Neural progenitor cell (in vitro differentiated cells): Measurements from ENCODE around the gene SEMA4D. TPM values are rescaled to one million over a fixed set of nuclear protein-coding genes. Genes with fewer than 3 reads are reported as not detected.

Experiments used
- DNase-seq: peaks from one replicate; pipeline ENCODE4 v3.0.0-alpha.2; 2016; ENCODE audit warnings: low spot score
- H2AFZ ChIP-seq: fragments of 200-600 bp; sonication (generic); replicated peaks from 2 replicates; pipeline ENCODE4 v1.6.1; 2016; ENCODE audit warnings: antibody characterized with exemption
- H3F3A ChIP-seq: fragments of 200-600 bp; sonication (generic); 2 replicates; pipeline ENCODE4 v1.6.1; 2016; ENCODE audit warnings: antibody characterized with exemption, low read depth
- H3K27ac ChIP-seq: fragments of 200-600 bp; sonication (generic); 2 replicates; pipeline ENCODE4 v1.5.1; 2016; ENCODE audit warnings: mild to moderate bottlenecking
- H3K27me3 ChIP-seq: fragments of 200-600 bp; sonication (generic); 2 replicates; pipeline ENCODE4 v1.6.1; 2016; ENCODE audit warnings: mild to moderate bottlenecking, moderate library complexity
- H3K36me3 ChIP-seq: fragments of 200-600 bp; sonication (generic); 2 replicates; pipeline ENCODE4 v1.5.1; 2016
- H3K4me1 ChIP-seq: fragments of 200-600 bp; sonication (generic); 2 replicates; pipeline ENCODE4 v1.6.1; 2016; ENCODE audit warnings: mixed run types
- H3K4me2 ChIP-seq: fragments of 200-600 bp; sonication (generic); 2 replicates; pipeline ENCODE4 v1.6.1; 2016
- H3K4me3 ChIP-seq: fragments of 200-600 bp; sonication (generic); 2 replicates; pipeline ENCODE4 v1.5.1; 2016
- H3K79me2 ChIP-seq: fragments of 200-600 bp; sonication (generic); 2 replicates; pipeline ENCODE4 v1.6.1; 2016; ENCODE audit warnings: low read depth
- H3K9ac ChIP-seq: fragments of 200-600 bp; sonication (generic); 2 replicates; pipeline ENCODE4 v1.6.1; 2016
- H3K9me3 ChIP-seq: fragments of 200-600 bp; sonication (generic); 2 replicates; pipeline ENCODE4 v1.5.1; 2016; ENCODE audit warnings: low read depth
- H4K20me1 ChIP-seq: fragments of 200-600 bp; sonication (generic); 2 replicates; pipeline ENCODE4 v1.6.1; 2016; ENCODE audit warnings: low read depth
- H3K27ac Mint-ChIP-seq: 3 replicates; pipeline ENCODE4 v1.8.0; 2021; ENCODE audit warnings: mixed read lengths
- H3K27me3 Mint-ChIP-seq: 2 replicates; pipeline ENCODE4 v1.8.0; 2022; ENCODE audit warnings: low read depth, mild to moderate bottlenecking, inconsistent platforms, moderate library complexity, mixed read lengths; ENCODE audit not compliant: insufficient read depth
- H3K36me3 Mint-ChIP-seq: 3 replicates; pipeline ENCODE4 v1.8.0; 2021; ENCODE audit warnings: mixed read lengths
- H3K4me1 Mint-ChIP-seq: 3 replicates; pipeline ENCODE4 v1.8.0; 2021; ENCODE audit warnings: mixed read lengths
- H3K4me3 Mint-ChIP-seq: 3 replicates; pipeline ENCODE4 v1.8.0; 2021; ENCODE audit warnings: mild to moderate bottlenecking, moderate library complexity, mixed read lengths
- H3K9me3 Mint-ChIP-seq: 3 replicates; pipeline ENCODE4 v1.8.0; 2020; ENCODE audit warnings: mixed read lengths
- CTCF ChIP-seq: fragments of 200-600 bp; sonication (generic); IDR thresholded peaks from 2 replicates; pipeline ENCODE4 v1.5.1; 2017; ENCODE audit warnings: antibody characterized with exemption, mild to moderate bottlenecking
- EZH2 ChIP-seq: fragments of 200-600 bp; sonication (generic); IDR thresholded peaks from 2 replicates; pipeline ENCODE4 v1.6.1; 2017; ENCODE audit warnings: antibody characterized with exemption, mild to moderate bottlenecking, moderate library complexity
- EZH2phosphoT487 ChIP-seq: fragments of 200-600 bp; sonication (generic); IDR thresholded peaks from 2 replicates; pipeline ENCODE4 v1.6.1; 2017; ENCODE audit warnings: antibody characterized with exemption
- total RNA-seq: library from RNA; depleted of rRNA; stranded (reverse); fragments of >200 nt; gene quantifications from 2 replicates; pipeline ENCODE4 v1.2.3, GENCODE V29; 2015; ENCODE audit warnings: low replicate concordance

SEMA4D gene
- total RNA-seq, 1 donor from 2014 or later, result 19.1 TPM

- Histone ChIP-seq H3F3A (no peaks in the 10 kb centered on the region), H3K27me3 (no peaks in the 10 kb centered on the region), H3K4me2 (no peak overlapping the region), H3K9ac (no peak overlapping the region), H2AFZ (no peak overlapping the region), H3K27ac (no peak overlapping the region), H3K4me1 (peaks cover 1% of the 10 kb centered on the region), H3K36me3 (no peaks in the 10 kb centered on the region), H3K79me2 (no peaks in the 10 kb centered on the region), H3K4me3 (no peak overlapping the region), H3K9me3 (no peaks in the 10 kb centered on the region), H4K20me1 (no peaks in the 10 kb centered on the region)
- TF ChIP-seq EZH2, result no peak
- TF ChIP-seq CTCF, result no peak
- TF ChIP-seq EZH2phosphoT487, result no peak
- H3K36me3 Mint-ChIP-seq, result peaks cover 22% of the 10 kb centered on the region
- H3K9me3 Mint-ChIP-seq, result no peaks in the 10 kb centered on the region
- no peak overlapping the region for H3K4me3 Mint-ChIP-seq
- H3K4me1 Mint-ChIP-seq, result peaks cover 15% of the 10 kb centered on the region
- no peak for DNase-seq
- H3K27ac Mint-ChIP-seq, result no peak overlapping the region
- peaks cover 3% of the 10 kb centered on the region for H3K27me3 Mint-ChIP-seq
Observed at GRCh38 chr9:89380437-89381307, 117.2 kb downstream of the SEMA4D start.

GRCh38 chr9:89379508-89380115, 118.3 kb downstream of the SEMA4D start:
- H3K36me3 ChIP-seq, result no peaks in the 10 kb centered on the region
- H3K27ac Mint-ChIP-seq, result no peak overlapping the region
- H2AFZ ChIP-seq, result no peak overlapping the region

GRCh38 chr9:89379031-89379430, 118.9 kb downstream of the SEMA4D start:
- Histone ChIP-seq H3K4me2 (no peak overlapping the region), H3K9ac (no peak overlapping the region), H3K79me2 (no peaks in the 10 kb centered on the region), H3K4me1 (peaks cover 3% of the 10 kb centered on the region), H3K4me3 (no peak overlapping the region), H3K36me3 (no peaks in the 10 kb centered on the region), H2AFZ (no peak overlapping the region), H3F3A (no peaks in the 10 kb centered on the region), H3K27ac (no peak overlapping the region), H3K27me3 (no peaks in the 10 kb centered on the region), H4K20me1 (no peaks in the 10 kb centered on the region), H3K9me3 (no peaks in the 10 kb centered on the region)
- Mint-ChIP-seq H3K9me3 (no peaks in the 10 kb centered on the region), H3K27ac (no peak overlapping the region), H3K4me3 (no peak overlapping the region), H3K4me1 (peaks cover 18% of the 10 kb centered on the region), H3K36me3 (peaks cover 18% of the 10 kb centered on the region), H3K27me3 (peaks cover 3% of the 10 kb centered on the region)
- DNase-seq, result no peak
- TF ChIP-seq CTCF (no peak), EZH2phosphoT487 (no peak), EZH2 (no peak)

More at GRCh38 chr9:89379508-89380115, 118.3 kb downstream of the SEMA4D start:
- no peaks in the 10 kb centered on the region for H3K27me3 ChIP-seq
- H4K20me1 ChIP-seq, result no peaks in the 10 kb centered on the region
- H3K9ac ChIP-seq, result no peak overlapping the region
- no peaks in the 10 kb centered on the region for H3F3A ChIP-seq
- H3K4me1 Mint-ChIP-seq, result peaks cover 18% of the 10 kb centered on the region
- no peaks in the 10 kb centered on the region for H3K9me3 ChIP-seq
- no peak for TF ChIP-seq EZH2
- no peak for TF ChIP-seq EZH2phosphoT487
- no peak for TF ChIP-seq CTCF
- H3K9me3 Mint-ChIP-seq, result no peaks in the 10 kb centered on the region
- DNase-seq, result no peak
- H3K4me3 Mint-ChIP-seq, result no peak overlapping the region
- H3K27me3 Mint-ChIP-seq, result peaks cover 3% of the 10 kb centered on the region
- H3K79me2 ChIP-seq, result no peaks in the 10 kb centered on the region
- no peak overlapping the region for H3K4me3 ChIP-seq
- no peak overlapping the region for H3K27ac ChIP-seq
- peaks cover 22% of the 10 kb centered on the region for H3K36me3 Mint-ChIP-seq
- H3K4me1 ChIP-seq, result peaks cover 3% of the 10 kb centered on the region
- no peak overlapping the region for H3K4me2 ChIP-seq
